HG02943 (cell line): ENCODE measurements around the gene CAV2.

Experiments
- ATAC-seq: cut with Tn5 transposase; IDR thresholded peaks from one replicate; pipeline ENCODE4 v1.9.1; 2021; ENCODE audit warnings: mild to moderate bottlenecking, low read depth, moderate library complexity; ENCODE audit not compliant: unreplicated experiment

CAV2 gene

DNA sequence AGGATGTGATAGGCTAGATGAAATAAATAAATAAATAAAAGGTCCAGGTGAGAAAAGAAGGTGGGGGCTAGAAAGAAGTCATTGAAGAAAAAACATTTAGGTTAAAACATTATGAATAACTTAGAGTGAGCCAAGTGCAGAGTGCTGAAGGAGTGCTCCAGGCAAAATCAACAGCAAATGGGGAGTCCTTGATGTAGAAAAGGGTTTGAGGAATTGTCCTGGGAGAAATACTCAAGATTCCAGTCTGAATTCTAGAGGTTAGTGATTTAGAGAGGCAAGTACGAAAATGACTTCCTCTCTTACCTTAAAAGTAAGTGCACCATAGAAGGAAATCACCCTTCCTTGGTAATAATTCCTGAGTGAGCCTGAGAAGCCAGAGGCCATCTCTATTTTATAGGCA is 44.9 kb downstream of the CAV2 start:
- no peak for ATAC-seq

DNA sequence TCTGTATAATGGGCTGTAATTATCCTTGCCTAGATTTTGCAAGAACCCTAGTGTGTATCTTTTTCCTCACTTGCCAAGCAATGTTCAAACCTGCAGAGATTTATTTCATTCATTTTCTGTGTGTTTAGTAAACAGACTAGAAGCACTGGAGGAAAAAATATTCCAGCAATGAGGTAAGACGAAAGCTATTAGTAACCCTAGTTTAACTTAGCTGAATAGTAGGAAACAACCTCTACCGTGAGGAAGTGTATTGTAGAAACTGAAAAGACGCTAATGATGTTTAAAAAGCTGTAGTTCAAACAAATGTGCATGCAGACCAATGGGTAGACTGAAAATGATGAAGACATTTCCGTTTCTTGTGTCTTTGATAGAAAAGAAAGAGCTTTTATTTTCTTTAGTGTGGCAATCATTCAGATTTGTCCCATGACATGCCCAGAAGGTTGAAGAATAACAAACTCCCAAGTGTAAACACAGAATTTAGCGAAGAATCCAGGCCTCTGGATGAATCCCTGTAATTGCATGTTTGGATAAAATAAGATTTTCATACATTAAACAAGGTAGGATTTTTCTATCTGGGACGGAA is 46.0 kb downstream of the CAV2 start:
- no peak for ATAC-seq

DNA sequence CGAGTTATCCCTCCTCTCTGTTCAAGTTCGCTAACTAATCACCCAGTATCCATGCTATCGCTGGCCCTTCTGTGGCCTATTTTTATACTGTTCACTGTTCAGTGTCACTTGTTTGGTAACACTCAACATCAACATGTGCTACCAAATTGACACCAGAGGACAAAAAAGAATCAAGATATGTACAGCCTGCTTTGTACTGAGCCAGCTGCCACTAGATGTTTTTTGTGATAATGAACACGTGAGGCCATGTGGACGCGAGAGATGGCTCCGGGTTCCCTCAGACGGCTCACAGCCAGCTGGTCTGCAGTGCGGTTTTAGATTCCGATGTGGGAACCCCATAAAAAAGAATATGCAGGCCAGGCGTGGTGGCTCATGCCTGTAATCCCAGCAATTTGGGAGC is 46.5 kb downstream of the CAV2 start:
- no peak for ATAC-seq

DNA sequence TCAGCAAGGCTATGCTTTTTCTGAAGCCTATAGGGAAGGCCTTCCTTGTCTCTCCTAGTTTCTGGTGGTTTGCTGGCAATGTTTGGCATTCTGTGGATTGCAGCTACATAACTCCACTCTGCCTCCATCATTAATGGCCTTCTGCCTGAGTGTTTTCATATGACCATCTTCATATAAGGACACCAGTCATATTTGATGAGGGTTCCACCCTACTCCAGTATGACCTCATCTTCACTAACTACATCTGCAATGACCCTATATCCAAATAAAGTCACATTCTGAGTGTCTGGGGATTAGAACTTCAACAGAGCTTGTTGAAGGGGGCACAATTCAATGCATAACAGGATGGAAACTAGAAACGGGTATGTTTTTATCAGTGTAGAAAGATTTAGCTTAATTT is 47.4 kb downstream of the CAV2 start:
- ATAC-seq, result no peak

DNA sequence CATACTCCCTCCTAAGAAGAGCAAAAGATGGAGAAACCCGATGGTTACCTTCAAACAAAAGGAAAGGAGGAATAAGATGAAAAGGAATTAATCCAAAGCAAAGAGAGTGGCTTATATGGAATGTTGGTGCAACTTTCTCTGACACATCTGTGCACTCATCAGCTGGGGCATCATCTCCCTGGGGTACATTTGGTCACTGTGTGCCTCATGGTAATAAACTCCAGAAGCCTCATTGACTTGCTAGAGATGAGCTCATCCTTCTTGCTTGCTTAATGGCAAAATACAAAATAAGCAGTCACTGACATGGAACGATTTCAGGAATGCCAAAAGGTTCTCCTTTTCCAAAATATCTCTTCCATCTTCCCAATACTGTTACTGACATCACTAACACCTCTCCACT is 47.8 kb downstream of the CAV2 start:
- no peak for ATAC-seq

DNA sequence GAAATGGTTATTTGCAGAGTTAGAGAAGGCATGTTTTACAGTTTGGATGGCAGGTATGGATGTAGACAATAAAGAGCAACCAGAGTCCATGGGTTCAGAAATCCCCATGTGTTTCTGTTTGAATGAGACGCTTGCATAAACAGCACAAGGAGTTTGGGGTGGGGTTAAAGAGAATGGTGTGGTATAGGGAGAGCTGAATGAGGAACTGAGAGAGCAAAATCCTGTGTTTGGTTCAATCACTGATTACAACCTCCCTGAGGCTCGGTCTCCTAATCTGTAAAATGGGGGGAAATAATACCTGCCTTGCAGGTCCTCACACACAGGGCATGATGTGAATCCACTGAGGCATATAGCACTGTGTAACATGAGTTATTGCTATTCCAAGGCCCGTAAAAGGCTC is 49.0 kb downstream of the CAV2 start:
- peak; percentile 93 for ATAC-seq

DNA sequence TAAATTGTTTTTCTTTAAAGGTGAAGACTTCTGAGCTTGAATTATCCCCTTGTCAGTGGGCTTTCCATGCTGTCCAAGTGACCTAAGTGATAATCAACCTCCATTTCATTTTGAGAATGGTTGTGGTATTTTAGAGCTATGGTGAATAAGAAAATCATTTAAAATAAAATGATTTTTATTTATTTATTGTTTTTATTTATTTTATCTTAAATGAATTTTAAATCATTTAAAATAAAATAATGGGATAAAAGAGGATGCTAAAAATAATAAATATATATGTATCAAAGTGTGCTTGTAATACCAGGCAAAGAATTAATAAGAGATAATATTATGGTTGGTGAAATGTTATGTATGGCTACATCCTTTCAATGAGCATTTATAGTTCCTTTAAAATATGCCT is 49.8 kb downstream of the CAV2 start:
- no peak for ATAC-seq

DNA sequence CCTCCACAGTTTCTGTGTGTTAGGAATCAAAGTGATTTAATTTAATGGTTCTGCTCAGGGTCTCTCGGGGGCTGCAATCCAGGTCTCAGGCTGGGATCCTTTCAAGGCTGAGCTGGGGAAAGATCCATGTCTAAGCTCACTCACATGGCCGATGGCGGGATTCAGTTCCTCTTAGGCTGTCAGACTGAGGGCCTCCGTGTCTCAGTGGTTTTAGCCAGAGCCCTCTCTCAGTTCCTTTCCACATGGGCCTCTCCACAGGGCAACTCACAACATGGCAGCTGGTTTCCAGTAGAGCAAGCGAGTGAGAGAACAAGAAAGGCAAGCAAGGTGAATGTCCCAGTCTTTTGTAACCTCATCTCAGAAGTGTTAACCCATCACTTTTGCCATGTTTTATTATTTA is 52.2 kb downstream of the CAV2 start:
- ATAC-seq, result no peak

DNA sequence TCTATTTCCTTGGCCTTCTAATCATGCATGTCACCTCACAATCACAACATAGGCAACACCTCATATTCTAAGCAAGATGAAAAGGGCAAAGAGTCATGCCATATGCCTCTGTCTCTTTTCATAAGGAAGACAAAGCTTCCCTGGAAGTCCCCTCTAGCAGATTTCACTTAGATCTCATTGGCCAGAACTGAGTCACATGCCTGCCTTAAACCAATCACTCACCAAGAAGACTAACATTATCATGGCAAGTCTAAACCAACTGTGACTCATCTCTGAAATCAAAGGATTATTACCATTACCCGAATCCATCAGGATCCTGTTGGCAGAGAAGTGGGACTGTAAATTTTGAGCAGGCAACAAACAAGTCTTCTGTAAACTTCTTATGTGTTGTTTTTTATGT is 53.1 kb downstream of the CAV2 start:
- ATAC-seq, result no peak

DNA sequence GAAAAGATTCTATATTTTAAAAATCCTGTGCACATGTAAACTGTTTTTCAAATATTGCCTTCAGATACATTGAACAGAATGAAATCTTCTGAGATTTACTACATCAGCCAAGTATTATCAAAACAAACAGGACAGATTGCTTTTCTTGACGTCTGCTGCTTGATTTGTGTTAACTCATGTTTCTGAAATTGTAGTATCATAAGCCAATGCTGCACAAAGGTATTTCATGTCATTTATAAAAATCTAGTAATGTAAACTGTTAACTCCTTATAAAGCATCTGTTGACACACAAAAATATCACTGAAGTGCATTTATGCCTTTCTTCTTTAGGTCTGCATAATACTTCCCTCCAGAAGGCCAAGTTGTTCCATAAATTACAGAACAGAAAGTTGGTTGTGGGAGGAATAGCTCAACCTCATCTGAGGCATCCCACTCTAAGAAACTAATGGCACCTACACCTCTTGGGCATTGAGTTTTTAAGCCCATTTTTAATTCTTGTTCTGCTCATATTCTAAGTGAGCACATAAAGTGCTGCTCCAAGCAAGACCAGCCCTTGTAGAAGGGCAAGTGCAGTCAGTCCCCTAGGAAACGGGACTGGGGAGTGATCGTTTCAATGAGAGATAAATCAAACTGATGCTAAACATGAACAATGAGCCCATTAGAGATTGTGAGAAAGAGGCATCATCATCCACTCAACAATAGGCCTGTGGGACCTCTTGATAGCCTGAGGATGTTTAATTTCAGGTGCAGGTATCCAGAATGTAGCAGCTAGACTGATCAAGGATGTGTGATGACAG is 53.8 kb downstream of the CAV2 start:
- no peak for ATAC-seq

DNA sequence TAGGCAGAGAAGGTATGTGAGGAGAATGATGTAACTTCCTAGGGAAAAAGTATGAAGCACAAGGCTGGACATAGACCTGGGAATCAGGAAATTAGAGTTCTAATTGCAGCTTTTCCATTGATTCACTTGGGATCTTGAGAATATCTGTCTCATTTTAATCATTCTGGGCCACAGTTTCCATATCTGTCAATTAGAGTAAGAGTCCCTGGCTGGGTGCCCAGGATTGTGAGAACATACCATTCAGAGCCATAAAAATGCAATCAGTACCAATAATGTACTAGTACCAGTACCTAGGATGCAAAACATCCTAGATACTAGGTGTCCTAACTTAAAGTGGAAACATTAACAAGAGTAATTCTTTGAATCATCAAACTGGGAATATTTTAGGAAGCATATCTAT is 54.9 kb downstream of the CAV2 start:
- no peak for ATAC-seq

DNA sequence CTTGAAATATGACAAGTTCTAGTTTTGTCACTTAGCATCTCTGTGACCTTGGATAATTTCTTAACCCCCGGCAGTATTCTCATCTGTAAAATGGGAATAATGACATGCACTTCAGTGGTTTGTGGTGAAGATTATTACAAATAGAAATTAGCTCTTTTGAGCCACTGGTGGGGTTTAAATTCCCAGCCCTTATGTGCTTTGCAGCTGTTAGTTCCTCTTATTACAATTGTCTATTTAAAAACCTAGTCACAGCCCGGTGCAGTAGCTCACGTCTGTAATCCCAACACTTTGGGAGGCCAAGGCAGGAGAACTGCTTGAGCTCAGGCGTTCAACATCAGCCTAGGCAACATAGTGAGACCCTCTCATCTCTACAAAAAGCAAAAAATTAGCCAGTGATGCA is 55.4 kb downstream of the CAV2 start:
- ATAC-seq, result no peak

DNA sequence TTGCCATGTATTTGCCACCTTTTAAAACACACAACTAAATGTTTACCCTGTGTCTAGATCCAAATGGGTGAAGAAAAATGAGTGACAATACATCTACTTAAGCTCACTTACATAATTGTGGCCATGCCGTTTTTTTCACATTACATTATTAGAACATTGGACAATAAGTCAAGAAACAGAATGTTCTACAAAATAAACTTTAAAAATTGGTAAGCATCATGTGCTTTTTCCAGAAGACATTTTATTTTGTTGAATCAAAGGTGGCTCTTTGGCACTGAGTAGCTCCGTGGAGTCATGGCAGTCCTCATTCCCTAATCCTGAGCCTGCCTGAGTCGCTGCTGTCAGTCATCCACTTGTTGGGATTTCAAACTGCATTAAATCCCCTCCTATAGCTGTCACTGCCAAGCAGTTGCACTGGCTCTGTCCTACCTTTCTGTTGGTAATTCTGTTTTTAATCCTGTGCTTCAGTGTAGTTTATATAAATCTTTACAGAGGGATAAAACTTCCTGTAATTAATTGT is 57.6 kb downstream of the CAV2 start:
- ATAC-seq, result no peak

DNA sequence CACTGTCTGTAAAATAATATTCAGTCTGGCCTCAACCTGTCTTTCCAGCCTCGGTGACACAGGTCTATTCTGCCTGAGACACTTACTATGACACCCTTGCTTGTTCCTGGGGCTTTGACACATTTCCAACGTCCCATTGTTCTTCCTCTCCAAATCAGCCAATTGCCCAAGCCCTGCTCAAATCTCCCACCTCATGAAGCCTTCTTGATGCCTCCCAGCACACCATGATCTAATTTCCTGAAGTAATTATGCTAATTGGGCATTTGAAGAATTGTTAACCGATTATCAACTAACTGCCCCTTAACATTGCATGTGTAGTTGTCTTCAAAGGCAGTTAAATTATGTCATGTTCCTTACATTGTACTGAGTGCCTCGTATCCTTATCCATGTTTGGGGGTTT is 58.4 kb downstream of the CAV2 start:
- ATAC-seq, result no peak
